ENCODE data around the gene KRT7.

GRCh38 chr12:52245962-52246569, 13.0 kb downstream of the KRT7 start:
- TF ChIP-seq POLR2AphosphoS5 (IDR thresholded peaks at IDR 0.05; ENCODE audit: low read depth, low read length): no peak
- no peak for TF ChIP-seq POLR2A (IDR thresholded peaks at IDR 0.05; ENCODE audit: low read depth, low read length)
- TF ChIP-seq SPI1 (IDR thresholded peaks at IDR 0.05; ENCODE audit: low read depth, low read length): no peak
- no peak for TF ChIP-seq TAF1 (IDR thresholded peaks at IDR 0.05; ENCODE audit: low read depth, low read length)
- no peak for TF ChIP-seq POU2F2 (IDR thresholded peaks at IDR 0.05; ENCODE audit: low read depth, low read length)
- TF ChIP-seq PAX5 (IDR thresholded peaks at IDR 0.05; ENCODE audit: insufficient read depth, low read length, severe bottlenecking): no peak
